ENCODE data around the gene KREMEN2.

- TF ChIP-seq TAF1 (IDR thresholded peaks at IDR 0.05; ENCODE audit: control insufficient read depth, extremely low read depth, insufficient read depth, low read length, severe bottlenecking) (no peak), GABPA (tag; conservative IDR thresholded peaks at IDR 0.05; ENCODE audit: low read depth) (no peak), RAD21 (CRISPR knock-in tag; conservative IDR thresholded peaks at IDR 0.05 in 1 of 2, IDR thresholded peaks at IDR 0.05 in 1 of 2) (no peak), TEAD4 (IDR thresholded peaks at IDR 0.05; ENCODE audit: low read length) (no peak), TEAD4 (CRISPR knock-in tag; IDR thresholded peaks at IDR 0.05; ENCODE audit: borderline replicate concordance) (no peak)
Observed at GRCh38 chr16:2966043-2966807, 2.1 kb downstream of the KREMEN2 start.

Data from K562 (cell line).